Coronary artery (tissue), 2 donors: ENCODE data around the gene FAM171A1.
"Not testable (repeated sequence)": the region's sequence is repeated elsewhere in the genome, so short reads cannot be mapped to it uniquely, and the experiment has no call there.

Experiments used
- DNase-seq: peaks from one replicate; pipeline ENCODE4 v3.0.0-alpha.2; 2017; ENCODE audit warnings: low spot score
- H3K27ac ChIP-seq, 2 donors: fragments of 200-600 bp; sonication (generic); one replicate each; pipeline ENCODE4 v1.5.1; 2016 to 2019
- H3K4me3 ChIP-seq: fragments of 200-600 bp; sonication (generic); 2 replicates; pipeline ENCODE4 v1.5.1; 2016; ENCODE audit warnings: mild to moderate bottlenecking, moderate library complexity
- TF ChIP-seq, protein P1 (sequence below): fragments of 200-600 bp; sonication (generic); IDR thresholded peaks from one replicate; pipeline ENCODE4 v1.5.1; 2019; ENCODE audit warnings: antibody characterized with exemption

Gene FAM171A1

DNA sequence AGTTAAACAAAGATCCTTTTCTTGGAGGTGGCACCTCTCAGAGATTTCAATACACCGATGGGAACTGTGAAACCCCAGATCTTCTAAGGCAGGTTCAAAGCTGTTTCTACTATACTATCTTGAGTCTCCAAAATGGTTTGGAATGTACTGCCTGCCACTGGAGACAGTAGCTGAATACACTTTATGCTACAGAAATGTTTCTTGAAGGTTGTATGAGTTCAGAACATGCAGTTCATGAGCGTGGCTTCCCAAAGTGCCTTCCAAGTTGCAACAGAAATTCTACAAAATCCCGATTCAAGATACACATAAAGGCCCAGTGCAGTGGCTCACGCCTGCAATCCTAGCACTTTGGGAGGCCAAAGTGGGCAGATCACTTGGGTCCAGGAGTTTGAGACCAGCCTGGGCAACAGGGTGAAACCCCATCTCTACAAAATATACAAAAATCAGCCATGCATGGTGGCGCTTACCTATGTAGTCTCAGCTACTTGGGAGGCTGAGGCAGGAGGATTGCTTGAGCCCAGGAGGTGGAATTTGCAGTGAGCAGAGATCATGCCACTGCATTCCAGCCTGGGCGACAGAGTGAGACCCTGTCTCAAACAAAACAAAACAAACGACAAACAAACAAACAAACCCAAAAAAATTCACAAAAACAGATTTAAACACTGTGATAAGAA is 36.3 kb downstream of the FAM171A1 start:
- H3K27ac ChIP-seq = peak overlapping the region in 1 of 2 donors; percentile 9
- TF ChIP-seq, protein P1, sequence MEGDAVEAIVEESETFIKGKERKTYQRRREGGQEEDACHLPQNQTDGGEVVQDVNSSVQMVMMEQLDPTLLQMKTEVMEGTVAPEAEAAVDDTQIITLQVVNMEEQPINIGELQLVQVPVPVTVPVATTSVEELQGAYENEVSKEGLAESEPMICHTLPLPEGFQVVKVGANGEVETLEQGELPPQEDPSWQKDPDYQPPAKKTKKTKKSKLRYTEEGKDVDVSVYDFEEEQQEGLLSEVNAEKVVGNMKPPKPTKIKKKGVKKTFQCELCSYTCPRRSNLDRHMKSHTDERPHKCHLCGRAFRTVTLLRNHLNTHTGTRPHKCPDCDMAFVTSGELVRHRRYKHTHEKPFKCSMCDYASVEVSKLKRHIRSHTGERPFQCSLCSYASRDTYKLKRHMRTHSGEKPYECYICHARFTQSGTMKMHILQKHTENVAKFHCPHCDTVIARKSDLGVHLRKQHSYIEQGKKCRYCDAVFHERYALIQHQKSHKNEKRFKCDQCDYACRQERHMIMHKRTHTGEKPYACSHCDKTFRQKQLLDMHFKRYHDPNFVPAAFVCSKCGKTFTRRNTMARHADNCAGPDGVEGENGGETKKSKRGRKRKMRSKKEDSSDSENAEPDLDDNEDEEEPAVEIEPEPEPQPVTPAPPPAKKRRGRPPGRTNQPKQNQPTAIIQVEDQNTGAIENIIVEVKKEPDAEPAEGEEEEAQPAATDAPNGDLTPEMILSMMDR = no peak
- DNase-seq = no peak
- H3K4me3 ChIP-seq = no peak overlapping the region

DNA sequence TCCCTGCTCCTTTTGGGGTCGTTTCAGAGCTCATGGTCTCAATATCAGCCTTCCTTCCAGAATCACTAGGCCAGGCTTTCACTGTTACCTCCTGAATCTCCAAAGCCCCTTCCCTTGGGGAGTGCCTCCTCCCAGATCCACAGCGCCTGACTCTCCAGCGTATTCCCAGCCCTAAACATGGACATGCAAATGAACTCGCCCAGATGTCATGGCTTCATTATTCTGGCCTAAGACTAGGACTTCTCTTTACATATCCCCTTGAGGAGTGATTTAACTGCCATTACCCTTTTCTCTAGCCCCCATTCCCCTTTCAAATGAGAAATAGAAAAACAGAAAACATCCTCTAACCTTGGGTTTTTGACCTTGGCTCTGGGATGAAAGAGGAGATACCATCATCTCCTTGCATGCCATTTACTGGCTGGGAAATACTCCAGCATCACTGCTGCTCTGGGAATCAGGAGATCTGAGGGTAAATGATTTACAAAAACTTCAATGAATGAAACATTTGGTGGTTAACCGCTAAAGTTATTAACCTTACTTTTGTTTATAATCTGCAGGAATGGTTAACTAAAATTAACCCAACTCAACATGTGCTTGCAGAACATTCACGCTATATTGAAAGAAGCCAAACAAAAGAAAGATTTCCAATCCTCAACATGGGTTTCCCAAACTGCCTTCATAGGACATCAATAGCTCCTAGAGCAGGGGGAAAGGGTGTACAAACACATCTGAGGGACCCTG is 37.0 kb downstream of the FAM171A1 start:
- TF ChIP-seq, protein P1 = no peak
- no peak for DNase-seq
- no peak overlapping the region for H3K27ac ChIP-seq
- H3K4me3 ChIP-seq = no peak overlapping the region

DNA sequence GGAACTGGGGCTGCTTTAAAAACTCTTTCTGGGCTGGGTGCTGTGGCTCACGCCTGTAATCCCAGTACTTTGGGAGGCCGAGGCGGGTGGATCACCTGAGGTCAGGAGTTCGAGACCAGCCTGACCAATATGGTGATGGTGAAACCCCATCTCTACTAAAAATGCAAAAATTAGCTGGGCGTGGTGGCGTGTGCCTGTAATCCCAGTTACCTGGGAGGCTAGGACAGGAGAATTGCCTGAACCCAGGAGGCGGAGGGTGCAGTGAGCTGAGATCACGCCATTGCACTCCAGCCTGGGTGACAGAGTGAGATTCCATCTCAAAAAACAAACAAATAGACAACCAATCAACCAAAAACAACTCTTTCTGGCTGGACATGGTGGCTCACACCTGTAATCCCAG is 37.9 kb downstream of the FAM171A1 start:
- H3K27ac ChIP-seq, H3K4me3 ChIP-seq, DNase-seq: not testable (repeated sequence)

GRCh38 chr10:15331461-15331860 is 39.6 kb downstream of the FAM171A1 start:
- Histone ChIP-seq H3K27ac (no peak overlapping the region), H3K4me3 (no peak overlapping the region)
- TF ChIP-seq, protein P1 = no peak
- no peak for DNase-seq

DNA sequence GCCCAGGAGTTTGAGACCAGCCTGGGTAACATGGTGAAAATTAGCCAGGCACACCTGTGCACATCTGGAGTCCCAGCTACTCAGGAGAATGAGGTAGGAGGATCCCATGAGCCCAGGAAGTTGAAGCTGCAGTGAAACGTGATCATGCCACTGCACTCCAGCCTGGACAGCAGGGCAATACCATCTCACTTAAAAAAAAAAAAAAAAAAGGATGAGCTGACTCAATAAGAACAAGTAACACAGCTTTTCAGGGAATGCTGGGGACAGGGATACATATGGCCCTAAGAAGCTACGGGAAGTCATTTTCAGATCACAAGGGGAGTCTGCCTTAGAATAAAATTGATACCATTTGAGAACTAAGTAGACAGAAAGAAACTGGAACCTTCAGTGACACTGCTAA is 41.7 kb downstream of the FAM171A1 start:
- TF ChIP-seq, protein P1 = no peak
- Histone ChIP-seq H3K27ac (no peak overlapping the region), H3K4me3 (no peak overlapping the region)
- DNase-seq = no peak

- H3K27ac ChIP-seq = peak overlapping the region in 1 of 2 donors; percentile 20
- no peak for DNase-seq
- TF ChIP-seq, protein P1 = no peak
- H3K4me3 ChIP-seq = no peak overlapping the region
Observed at GRCh38 chr10:15325944-15326284, 45.2 kb downstream of the FAM171A1 start.

DNA sequence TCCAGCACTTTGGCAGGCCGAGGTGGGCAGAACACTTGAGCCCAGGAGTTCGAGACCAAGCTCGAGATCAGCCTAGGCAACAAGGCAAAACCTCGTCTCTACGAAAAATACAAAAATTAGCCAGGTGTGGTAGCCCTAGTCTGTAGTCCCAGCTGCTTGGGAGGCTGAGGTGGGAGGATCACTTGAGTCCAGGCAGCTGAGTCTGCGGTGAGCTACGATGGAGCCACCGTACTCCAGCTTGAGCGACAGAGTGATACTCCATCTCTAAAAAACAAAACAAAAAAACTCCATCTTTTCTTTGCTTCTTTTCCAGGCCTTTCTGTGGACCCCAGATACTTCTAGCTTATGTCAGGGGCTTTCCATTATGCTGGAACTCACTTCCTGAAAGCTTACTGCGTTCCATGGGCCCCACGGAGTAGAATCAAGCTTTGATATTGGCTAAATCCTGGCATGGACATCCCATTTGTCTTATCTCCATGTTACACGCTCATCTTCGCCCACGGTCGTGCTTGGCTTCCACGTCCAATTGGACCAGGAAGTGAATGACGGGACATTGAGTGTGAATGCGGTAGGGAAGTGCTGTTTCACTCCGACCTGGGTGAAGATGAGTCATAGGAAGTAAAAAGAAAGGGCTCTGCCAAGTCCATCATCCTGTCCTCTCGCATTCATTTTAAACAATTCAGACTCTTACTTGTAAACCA is 45.7 kb downstream of the FAM171A1 start:
- H3K27ac ChIP-seq = peak overlapping the region in 1 of 2 donors; percentile 20
- TF ChIP-seq, protein P1 = no peak
- no peak for DNase-seq
- H3K4me3 ChIP-seq = no peak overlapping the region
